HepG2 (cell line): ENCODE results near the gene CAMK2A. TPM values are rescaled to one million over a fixed set of nuclear protein-coding genes. Genes with fewer than 3 reads are reported as not detected.
A peak's percentile ranks its signal among the peaks of the same experiment; 100 is the strongest.

Experiments
- CBX5 ChIP-seq: sonication (generic); formaldehyde crosslinking; IDR thresholded peaks from 2 replicates; pipeline ENCODE4 v1.4.0; 2020; ENCODE audit warnings: missing genetic modification reagents, borderline replicate concordance
- FIP1L1 ChIP-seq: fragments of 200-400 bp; formaldehyde crosslinking; IDR thresholded peaks from 2 replicates; pipeline ENCODE4 v1.6.1; 2018; ENCODE audit warnings: low read depth, mild to moderate bottlenecking, low read length, moderate library complexity, borderline replicate concordance; ENCODE audit not compliant: insufficient read depth
- KDM4B ChIP-seq: sonication (generic); formaldehyde crosslinking; IDR thresholded peaks from 2 replicates; pipeline ENCODE4 v1.4.0; 2020; ENCODE audit warnings: missing genetic modification reagents
- NRL ChIP-seq: sonication (generic); formaldehyde crosslinking; IDR thresholded peaks from 2 replicates; pipeline ENCODE4 v1.5.0; 2020; ENCODE audit warnings: missing genetic modification reagents, mild to moderate bottlenecking, moderate library complexity, borderline replicate concordance
- SMARCC2 ChIP-seq: fragments of 450-650 bp; IDR thresholded peaks from 2 replicates; pipeline ENCODE4 v1.6.1; 2017; ENCODE audit warnings: antibody characterized with exemption, mild to moderate bottlenecking
- SUZ12 ChIP-seq: fragments of 150-350 bp; IDR thresholded peaks from 2 replicates; pipeline ENCODE4 v1.6.1; 2014; ENCODE audit warnings: low read depth, low read length
- TRIM24 ChIP-seq: sonication (generic); formaldehyde crosslinking; IDR thresholded peaks from 2 replicates; pipeline ENCODE4 v1.8.0; 2022; ENCODE audit warnings: mild to moderate bottlenecking, missing genetic modification reagents
- TSC22D2 ChIP-seq: sonication (generic); formaldehyde crosslinking; IDR thresholded peaks from 2 replicates; pipeline ENCODE4 v1.5.1; 2020; ENCODE audit warnings: missing genetic modification reagents, mild to moderate bottlenecking, borderline replicate concordance
- XRCC5 ChIP-seq: fragments of 200-400 bp; formaldehyde crosslinking; optimal IDR thresholded peaks from 2 replicates; pipeline ENCODE3; 2017; ENCODE audit warnings: mild to moderate bottlenecking, low read length
- ZBTB8A ChIP-seq: sonication (generic); formaldehyde crosslinking; IDR thresholded peaks from 2 replicates; pipeline ENCODE4 v1.4.0; 2020; ENCODE audit warnings: mild to moderate bottlenecking, low read depth, missing genetic modification reagents, borderline replicate concordance
- ZNF33A ChIP-seq: sonication (generic); formaldehyde crosslinking; IDR thresholded peaks from 2 replicates; pipeline ENCODE4 v1.5.1; 2020; ENCODE audit warnings: missing genetic modification reagents, mild to moderate bottlenecking, moderate library complexity, borderline replicate concordance
- ZNF629 ChIP-seq: sonication (generic); formaldehyde crosslinking; conservative IDR thresholded peaks from 2 replicates; pipeline ENCODE4 v1.5.0; 2020; ENCODE audit warnings: missing genetic modification reagents
- ZNF780A ChIP-seq: sonication (generic); formaldehyde crosslinking; IDR thresholded peaks from 2 replicates; pipeline ENCODE4 v1.8.0; 2022; ENCODE audit warnings: mild to moderate bottlenecking, missing genetic modification reagents, moderate library complexity
- ZNF891 ChIP-seq: sonication (generic); formaldehyde crosslinking; IDR thresholded peaks from 2 replicates; pipeline ENCODE4 v1.5.0; 2020; ENCODE audit warnings: mild to moderate bottlenecking, missing genetic modification reagents
- ZSCAN30 ChIP-seq: sonication (generic); formaldehyde crosslinking; IDR thresholded peaks from 2 replicates; pipeline ENCODE4 v1.5.0; 2020; ENCODE audit warnings: mild to moderate bottlenecking, missing genetic modification reagents
- polyA plus RNA-seq, 8 experiments: library from polyadenylated mRNA; depleted of rRNA in 3 of 8; stranded (reverse) in 7 of 8; unstranded in 1 of 8; fragments of >200 nt; fragmentation: Illumina TruSeq in 4 of 8; extraction: Trizol in 4 of 8; gene quantifications; 2 replicates each; pipeline versions ENCODE4 v1.2.1 to v1.2.3, GENCODE V29; 2011 to 2016; ENCODE audit warnings: low read depth in 4 of 8, missing spikeins in 1 of 8, mixed read lengths in 1 of 8; ENCODE audit not compliant: insufficient read depth in 1 of 8
- total RNA-seq, 5 experiments: library from RNA; depleted of rRNA; stranded (reverse); fragments of >200 nt; fragmentation: Illumina TruSeq; extraction: Trizol; gene quantifications; 2 replicates each; pipeline ENCODE4 v1.2.3, GENCODE V29; 2016; ENCODE audit warnings: low read depth in 1 of 5
- TF ChIP-seq, protein P1 (sequence below): sonication (generic); formaldehyde crosslinking; IDR thresholded peaks from 2 replicates; pipeline ENCODE4 v1.8.0; 2022; ENCODE audit warnings: missing genetic modification reagents, mild to moderate bottlenecking, borderline replicate concordance
- TF ChIP-seq, protein P2 (sequence below): sonication (generic); formaldehyde crosslinking; conservative IDR thresholded peaks from 2 replicates; pipeline ENCODE4 v1.4.0; 2020; ENCODE audit warnings: mild to moderate bottlenecking, missing genetic modification reagents, moderate library complexity
- TF ChIP-seq, protein P3 (sequence below): sonication (generic); formaldehyde crosslinking; IDR thresholded peaks from 2 replicates; pipeline ENCODE4 v1.5.0; 2020; ENCODE audit warnings: mild to moderate bottlenecking, missing genetic modification reagents, borderline replicate concordance
- TF ChIP-seq, protein P4 (sequence below): sonication (generic); formaldehyde crosslinking; IDR thresholded peaks from 2 replicates; pipeline ENCODE4 v1.4.0; 2020; ENCODE audit warnings: missing genetic modification reagents, borderline replicate concordance

Gene CAMK2A
- total and polyA plus RNA-seq, 2 of the 13 experiments (the other 11 are each of a cell fraction or from before 2014, with no cell fraction given), result 0.11 TPM; not detected in 1

DNA sequence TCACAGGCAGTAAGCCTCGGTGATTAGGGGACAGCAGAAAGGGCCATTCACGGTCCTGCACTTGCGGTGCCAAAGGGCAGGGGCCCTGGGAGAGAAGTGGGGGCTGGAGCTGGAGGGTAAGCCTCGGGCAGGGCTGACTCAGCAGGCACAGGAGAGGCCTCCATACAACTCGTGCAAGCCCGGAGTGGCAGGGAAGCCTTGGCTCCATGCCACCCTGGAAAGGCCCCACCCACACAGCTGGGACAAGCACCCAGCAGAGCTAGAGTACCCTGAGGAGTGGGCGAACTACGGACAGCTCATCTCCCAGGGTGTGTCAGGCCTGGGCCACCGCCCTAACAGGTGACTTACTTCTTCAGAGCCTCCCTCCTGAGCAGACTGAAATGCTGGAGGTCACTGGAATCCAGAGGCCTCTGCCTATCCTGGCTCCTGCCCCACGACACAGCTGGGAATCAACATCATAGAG lies 5.6 kb upstream of the CAMK2A start (continued):
- TF ChIP-seq, protein P1, sequence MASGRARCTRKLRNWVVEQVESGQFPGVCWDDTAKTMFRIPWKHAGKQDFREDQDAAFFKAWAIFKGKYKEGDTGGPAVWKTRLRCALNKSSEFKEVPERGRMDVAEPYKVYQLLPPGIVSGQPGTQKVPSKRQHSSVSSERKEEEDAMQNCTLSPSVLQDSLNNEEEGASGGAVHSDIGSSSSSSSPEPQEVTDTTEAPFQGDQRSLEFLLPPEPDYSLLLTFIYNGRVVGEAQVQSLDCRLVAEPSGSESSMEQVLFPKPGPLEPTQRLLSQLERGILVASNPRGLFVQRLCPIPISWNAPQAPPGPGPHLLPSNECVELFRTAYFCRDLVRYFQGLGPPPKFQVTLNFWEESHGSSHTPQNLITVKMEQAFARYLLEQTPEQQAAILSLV (CRISPR knock-in tag), result no peak
- TF ChIP-seq ZNF780A, result no peak
- no peak for TF ChIP-seq TSC22D2 (CRISPR knock-in tag)
- peak; percentile 53 for TF ChIP-seq XRCC5
- no peak for TF ChIP-seq ZNF629 (CRISPR knock-in tag)
- TF ChIP-seq ZBTB8A (CRISPR knock-in tag), result no peak
- TF ChIP-seq FIP1L1, result no peak
- TF ChIP-seq CBX5, result 0 out of 2 replicates have a peak, but pooled peaks have one; percentile 36
- no peak for TF ChIP-seq SMARCC2
- TF ChIP-seq ZNF33A (CRISPR knock-in tag), result no peak
- no peak for TF ChIP-seq ZNF891 (CRISPR knock-in tag)
- TF ChIP-seq, protein P2, sequence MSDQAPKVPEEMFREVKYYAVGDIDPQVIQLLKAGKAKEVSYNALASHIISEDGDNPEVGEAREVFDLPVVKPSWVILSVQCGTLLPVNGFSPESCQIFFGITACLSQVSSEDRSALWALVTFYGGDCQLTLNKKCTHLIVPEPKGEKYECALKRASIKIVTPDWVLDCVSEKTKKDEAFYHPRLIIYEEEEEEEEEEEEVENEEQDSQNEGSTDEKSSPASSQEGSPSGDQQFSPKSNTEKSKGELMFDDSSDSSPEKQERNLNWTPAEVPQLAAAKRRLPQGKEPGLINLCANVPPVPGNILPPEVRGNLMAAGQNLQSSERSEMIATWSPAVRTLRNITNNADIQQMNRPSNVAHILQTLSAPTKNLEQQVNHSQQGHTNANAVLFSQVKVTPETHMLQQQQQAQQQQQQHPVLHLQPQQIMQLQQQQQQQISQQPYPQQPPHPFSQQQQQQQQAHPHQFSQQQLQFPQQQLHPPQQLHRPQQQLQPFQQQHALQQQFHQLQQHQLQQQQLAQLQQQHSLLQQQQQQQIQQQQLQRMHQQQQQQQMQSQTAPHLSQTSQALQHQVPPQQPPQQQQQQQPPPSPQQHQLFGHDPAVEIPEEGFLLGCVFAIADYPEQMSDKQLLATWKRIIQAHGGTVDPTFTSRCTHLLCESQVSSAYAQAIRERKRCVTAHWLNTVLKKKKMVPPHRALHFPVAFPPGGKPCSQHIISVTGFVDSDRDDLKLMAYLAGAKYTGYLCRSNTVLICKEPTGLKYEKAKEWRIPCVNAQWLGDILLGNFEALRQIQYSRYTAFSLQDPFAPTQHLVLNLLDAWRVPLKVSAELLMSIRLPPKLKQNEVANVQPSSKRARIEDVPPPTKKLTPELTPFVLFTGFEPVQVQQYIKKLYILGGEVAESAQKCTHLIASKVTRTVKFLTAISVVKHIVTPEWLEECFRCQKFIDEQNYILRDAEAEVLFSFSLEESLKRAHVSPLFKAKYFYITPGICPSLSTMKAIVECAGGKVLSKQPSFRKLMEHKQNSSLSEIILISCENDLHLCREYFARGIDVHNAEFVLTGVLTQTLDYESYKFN (CRISPR knock-in tag), result peak; percentile 59
- TF ChIP-seq, protein P3, sequence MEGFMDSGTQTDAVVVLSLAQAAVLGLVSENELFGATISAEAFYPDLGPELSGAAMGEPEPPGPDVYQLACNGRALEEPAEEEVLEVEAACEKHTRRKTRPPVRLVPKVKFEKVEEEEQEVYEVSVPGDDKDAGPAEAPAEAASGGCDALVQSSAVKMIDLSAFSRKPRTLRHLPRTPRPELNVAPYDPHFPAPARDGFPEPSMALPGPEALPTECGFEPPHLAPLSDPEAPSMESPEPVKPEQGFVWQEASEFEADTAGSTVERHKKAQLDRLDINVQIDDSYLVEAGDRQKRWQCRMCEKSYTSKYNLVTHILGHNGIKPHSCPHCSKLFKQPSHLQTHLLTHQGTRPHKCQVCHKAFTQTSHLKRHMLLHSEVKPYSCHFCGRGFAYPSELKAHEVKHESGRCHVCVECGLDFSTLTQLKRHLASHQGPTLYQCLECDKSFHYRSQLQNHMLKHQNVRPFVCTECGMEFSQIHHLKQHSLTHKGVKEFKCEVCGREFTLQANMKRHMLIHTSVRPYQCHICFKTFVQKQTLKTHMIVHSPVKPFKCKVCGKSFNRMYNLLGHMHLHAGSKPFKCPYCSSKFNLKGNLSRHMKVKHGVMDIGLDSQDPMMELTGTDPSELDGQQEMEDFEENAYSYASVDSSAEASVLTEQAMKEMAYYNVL, result no peak
- no peak for TF ChIP-seq TRIM24
- TF ChIP-seq ZSCAN30 (CRISPR knock-in tag), result no peak
- TF ChIP-seq, protein P4, sequence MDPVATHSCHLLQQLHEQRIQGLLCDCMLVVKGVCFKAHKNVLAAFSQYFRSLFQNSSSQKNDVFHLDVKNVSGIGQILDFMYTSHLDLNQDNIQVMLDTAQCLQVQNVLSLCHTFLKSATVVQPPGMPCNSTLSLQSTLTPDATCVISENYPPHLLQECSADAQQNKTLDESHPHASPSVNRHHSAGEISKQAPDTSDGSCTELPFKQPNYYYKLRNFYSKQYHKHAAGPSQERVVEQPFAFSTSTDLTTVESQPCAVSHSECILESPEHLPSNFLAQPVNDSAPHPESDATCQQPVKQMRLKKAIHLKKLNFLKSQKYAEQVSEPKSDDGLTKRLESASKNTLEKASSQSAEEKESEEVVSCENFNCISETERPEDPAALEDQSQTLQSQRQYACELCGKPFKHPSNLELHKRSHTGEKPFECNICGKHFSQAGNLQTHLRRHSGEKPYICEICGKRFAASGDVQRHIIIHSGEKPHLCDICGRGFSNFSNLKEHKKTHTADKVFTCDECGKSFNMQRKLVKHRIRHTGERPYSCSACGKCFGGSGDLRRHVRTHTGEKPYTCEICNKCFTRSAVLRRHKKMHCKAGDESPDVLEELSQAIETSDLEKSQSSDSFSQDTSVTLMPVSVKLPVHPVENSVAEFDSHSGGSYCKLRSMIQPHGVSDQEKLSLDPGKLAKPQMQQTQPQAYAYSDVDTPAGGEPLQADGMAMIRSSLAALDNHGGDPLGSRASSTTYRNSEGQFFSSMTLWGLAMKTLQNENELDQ (CRISPR knock-in tag), result no peak
- 0 out of 2 replicates have a peak, but pooled peaks have one; percentile 51 for TF ChIP-seq KDM4B
- TF ChIP-seq NRL (CRISPR knock-in tag), result 0 out of 2 replicates have a peak, but pooled peaks have one; percentile 44
- no peak for TF ChIP-seq SUZ12
